A549 (cell line): ENCODE data around the gene RUNX3. TPM values are rescaled to one million over a fixed set of nuclear protein-coding genes. Genes with fewer than 3 reads are reported as not detected.

Experiments used
- ATAC-seq, 2 experiments: fragments of 200-7000 bp in 1 of 2; fragments of >200 bp in 1 of 2; cut with Nextera tagmentation in 1 of 2; cut with Tn5 transposase in 1 of 2; 3 replicates each; pipeline versions ENCODE4 v1.8.0 to v1.9.1; 2018 to 2020; ENCODE audit warnings: mild to moderate bottlenecking in 1 of 2, moderate library complexity in 1 of 2
- CTCF ChIA-PET: fragments of 300-600 bp; sonication (Branson Sonifier 250); formaldehyde crosslinking; extraction: SDS; loops from one replicate; lab custom pipeline; 2021; ENCODE audit warnings: antibody characterized with exemption, inconsistent platforms; lab: Yijun Ruan, JAX
- POLR2A ChIA-PET: fragments of 350-600 bp; formaldehyde crosslinking; extraction: SDS; loops from one replicate; lab custom pipeline; 2021; ENCODE audit warnings: antibody characterized with exemption, inconsistent platforms; lab: Yijun Ruan, JAX
- DNase-seq, 2 experiments: peaks; one replicate each; pipeline versions ENCODE4 v3.0.0 to v3.0.0-alpha.2; 2011 to 2016; ENCODE audit warnings: low read depth in 1 of 2, low spot score in 1 of 2
- FAIRE-seq: peaks from 2 replicates; lab custom pipeline; 2011; peaks lifted over from hg19 to GRCh38; lab: Jason Lieb, UNC
- H3K27ac ChIP-seq, 2 experiments: fragments of >200 bp; sonication (Bioruptor Twin); formaldehyde crosslinking; 3 replicates each; pipeline ENCODE4 v1.5.1; 2016 to 2017
- H3K4me1 ChIP-seq: fragments of >200 bp; sonication (Bioruptor Twin); formaldehyde crosslinking; 3 replicates; pipeline ENCODE4 v1.6.1; 2016
- H3K4me2 ChIP-seq: fragments of >200 bp; sonication (Bioruptor Twin); formaldehyde crosslinking; 3 replicates; pipeline ENCODE4 v1.6.1; 2016
- H3K4me3 ChIP-seq: fragments of >200 bp; sonication (Bioruptor Twin); formaldehyde crosslinking; 3 replicates; pipeline ENCODE4 v1.5.1; 2016
- H3K9me3 ChIP-seq: fragments of >200 bp; sonication (Bioruptor Twin); formaldehyde crosslinking; 3 replicates; pipeline ENCODE4 v1.6.1; 2016
- CEBPB ChIP-seq, 2 experiments: fragments of >200 bp in 1 of 2; sonication (Bioruptor Twin) in 1 of 2; formaldehyde crosslinking in 1 of 2; IDR thresholded peaks; 2 replicates each; pipeline ENCODE4 v1.6.1; 2012 to 2016
- CHD4 ChIP-seq: fragments of 200-600 bp; sonication (generic); IDR thresholded peaks from 2 replicates; pipeline ENCODE4 v1.6.1; 2016; ENCODE audit warnings: antibody characterized with exemption, mild to moderate bottlenecking, borderline replicate concordance
- ESRRA ChIP-seq: fragments of 150-350 bp; IDR thresholded peaks from 2 replicates; pipeline ENCODE4 v1.6.1; 2014; ENCODE audit warnings: mild to moderate bottlenecking, low read length, borderline replicate concordance
- FOSB ChIP-seq: fragments of 250-450 bp; sonication (Bioruptor Pico); IDR thresholded peaks from 2 replicates; pipeline ENCODE4 v1.5.0; 2020; ENCODE audit warnings: mild to moderate bottlenecking, moderate library complexity
- FOSL2 ChIP-seq, 2 experiments: fragments of 450-650 bp in 1 of 2; fragments of >200 bp in 1 of 2; sonication (Bioruptor Twin) in 1 of 2; formaldehyde crosslinking; IDR thresholded peaks; 2 replicates each; pipeline versions ENCODE4 v1.5.0 to v1.6.1; 2016 to 2020; ENCODE audit warnings: mild to moderate bottlenecking in 1 of 2, moderate library complexity in 1 of 2
- FOXS1 ChIP-seq: fragments of 250-450 bp; sonication (Bioruptor Pico); IDR thresholded peaks from 2 replicates; pipeline ENCODE4 v1.5.0; 2020; ENCODE audit warnings: mild to moderate bottlenecking, moderate library complexity
- HDAC2 ChIP-seq: fragments of 200-600 bp; sonication (generic); IDR thresholded peaks from 2 replicates; pipeline ENCODE4 v1.6.1; 2016
- HOXA7 ChIP-seq: fragments of 250-450 bp; sonication (Bioruptor Pico); IDR thresholded peaks from 2 replicates; pipeline ENCODE4 v1.5.0; 2020; ENCODE audit warnings: mild to moderate bottlenecking, moderate library complexity
- JUNB ChIP-seq: fragments of >200 bp; sonication (Bioruptor Twin); formaldehyde crosslinking; IDR thresholded peaks from 2 replicates; pipeline ENCODE4 v1.6.1; 2016
- NFE2L2 ChIP-seq: fragments of 150-350 bp; conservative IDR thresholded peaks from 2 replicates; pipeline ENCODE4 v1.6.1; 2014; ENCODE audit warnings: low read length
- NPAS2 ChIP-seq: fragments of 250-450 bp; sonication (Bioruptor Pico); IDR thresholded peaks from 2 replicates; pipeline ENCODE4 v1.8.0; 2022; ENCODE audit warnings: mild to moderate bottlenecking, moderate library complexity, borderline replicate concordance
- POLR2A ChIP-seq: IDR thresholded peaks from 2 replicates; pipeline ENCODE4 v1.6.1; 2012; ENCODE audit warnings: mild to moderate bottlenecking, low read length
- POLR2AphosphoS2 ChIP-seq: conservative IDR thresholded peaks from 2 replicates; pipeline ENCODE4 v1.6.1; 2012; ENCODE audit warnings: low read length, improper control_type of control experiment, inconsistent platforms
- RAD21 ChIP-seq, 2 experiments: fragments of >200 bp in 1 of 2; sonication (Bioruptor Twin) in 1 of 2; formaldehyde crosslinking in 1 of 2; IDR thresholded peaks in 1 of 2; conservative IDR thresholded peaks in 1 of 2; 2 replicates in 1 of 2; 3 replicates in 1 of 2; pipeline ENCODE4 v1.6.1; 2012 to 2018; ENCODE audit warnings: inconsistent platforms in 1 of 2
- RFX5 ChIP-seq: fragments of 450-650 bp; IDR thresholded peaks from 2 replicates; pipeline ENCODE4 v1.7.1; 2014; ENCODE audit warnings: antibody characterized with exemption, mild to moderate bottlenecking, moderate library complexity
- RNF2 ChIP-seq: fragments of 200-600 bp; sonication (generic); IDR thresholded peaks from 2 replicates; pipeline ENCODE4 v1.6.1; 2016; ENCODE audit warnings: low read depth, mild to moderate bottlenecking, antibody characterized with exemption, moderate library complexity, borderline replicate concordance
- TP53 ChIP-seq: fragments of 250-450 bp; sonication (Bioruptor Pico); IDR thresholded peaks from 2 replicates; pipeline ENCODE4 v1.5.0; 2021; ENCODE audit warnings: mild to moderate bottlenecking, moderate library complexity
- ZC3H11A ChIP-seq: fragments of 450-650 bp; IDR thresholded peaks from 2 replicates; pipeline ENCODE4 v1.6.1; 2014; ENCODE audit warnings: antibody characterized with exemption, mild to moderate bottlenecking
- ZNF302 ChIP-seq: fragments of 250-450 bp; sonication (Bioruptor Pico); IDR thresholded peaks from 2 replicates; pipeline ENCODE4 v1.9.0; 2021; ENCODE audit warnings: inconsistent platforms, mild to moderate bottlenecking, moderate library complexity
- ZSCAN20 ChIP-seq: fragments of 250-450 bp; sonication (Bioruptor Pico); IDR thresholded peaks from 2 replicates; pipeline ENCODE4 v1.8.0; 2022; ENCODE audit warnings: mild to moderate bottlenecking, moderate library complexity
- WGBS: methylation state at CpG from one replicate; pipeline ENCODE4 v1.1.6; 2017; ENCODE audit errors: missing lambda C conversion rate; 5-methylcytosine and 5-hydroxymethylcytosine counted together
- polyA plus RNA-seq, 4 experiments: library from polyadenylated mRNA; depleted of rRNA in 3 of 4; stranded (reverse); fragments of >200 nt; fragmentation: RNase III in 1 of 4; extraction: RNeasy Plus Mini Kit Qiagen cat#74134 plus additional on column Dnase treatment in 1 of 4; gene quantifications; 2 replicates in 3 of 4; 3 replicates in 1 of 4; pipeline ENCODE4 v1.2.3, GENCODE V29; 2011 to 2017
- TF ChIP-seq, protein P1 (sequence below): fragments of >200 bp; sonication (Bioruptor Twin); formaldehyde crosslinking; IDR thresholded peaks from 2 replicates; pipeline ENCODE4 v1.6.1; 2016
- TF ChIP-seq, protein P2 (sequence below): fragments of >200 bp; sonication (Bioruptor Twin); formaldehyde crosslinking; IDR thresholded peaks from 3 replicates; pipeline ENCODE4 v1.6.1; 2016
- TF ChIP-seq, protein P3 (sequence below): IDR thresholded peaks from 2 replicates; pipeline ENCODE4 v1.6.1; 2012

RUNX3 gene
- polyA plus RNA-seq, 2 of the 4 experiments (the other 2 are of a cell fraction) = 1.4 to 4.0 TPM

DNA sequence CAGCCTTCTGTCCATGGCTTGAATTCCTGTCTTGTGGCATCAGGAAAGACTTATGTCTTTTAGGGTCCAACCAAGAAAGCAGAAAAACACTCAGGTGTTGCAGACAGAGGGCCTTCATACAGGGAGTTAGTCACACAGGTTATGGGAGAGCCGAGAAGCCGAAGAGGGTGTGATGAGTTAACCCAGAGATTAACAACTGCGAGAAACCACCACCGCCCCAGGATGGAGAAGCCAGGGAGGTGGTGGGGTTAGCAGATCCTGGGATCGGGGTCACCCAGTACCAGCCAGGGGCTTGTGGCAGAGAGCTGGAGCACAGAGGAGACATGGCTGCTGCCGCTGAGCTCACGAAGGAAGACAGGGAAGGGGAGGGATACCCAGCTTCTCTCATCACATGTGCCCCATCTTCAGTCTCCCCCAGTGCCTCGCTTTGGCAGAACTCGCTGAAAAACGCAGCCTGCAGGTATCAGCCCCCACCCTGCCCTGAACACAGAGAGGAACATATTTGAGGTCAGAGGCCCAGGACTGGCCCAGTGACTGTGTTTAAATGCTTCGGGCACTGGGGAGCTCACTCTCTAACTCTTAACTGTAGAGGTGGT lies 58.7 kb downstream of the RUNX3 start:
- 95% methylated on average over 8 of the region's 11 CpGs for WGBS
- H3K4me2 ChIP-seq = no peak overlapping the region
- DNase-seq = no peak
- CTCF ChIA-PET = interaction anchor here (1.2 kb wide), 1 partner anchor 9 kb away, joined by 5 read pairs; no protein-coding TSS in a partner anchor
- TF ChIP-seq JUNB = no peak
- no peak for TF ChIP-seq RAD21 (conservative IDR thresholded peaks at IDR 0.05 in 1 of 2, IDR thresholded peaks at IDR 0.05 in 1 of 2)
- TF ChIP-seq POLR2A = no peak
- TF ChIP-seq, protein P1, sequence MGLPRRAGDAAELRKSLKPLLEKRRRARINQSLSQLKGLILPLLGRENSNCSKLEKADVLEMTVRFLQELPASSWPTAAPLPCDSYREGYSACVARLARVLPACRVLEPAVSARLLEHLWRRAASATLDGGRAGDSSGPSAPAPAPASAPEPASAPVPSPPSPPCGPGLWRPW = no peak
- TF ChIP-seq ZSCAN20 = no peak
- no peak for TF ChIP-seq POLR2AphosphoS2
- TF ChIP-seq ZNF302 (CRISPR knock-in tag) = no peak
- no peak for TF ChIP-seq ESRRA
- no peak for TF ChIP-seq NPAS2 (CRISPR knock-in tag)
- no peak for TF ChIP-seq NFE2L2
- TF ChIP-seq TP53 (CRISPR knock-in tag) = no peak
- TF ChIP-seq FOSL2 (IDR thresholded peaks at IDR 0.05) = no peak
- no peak for TF ChIP-seq FOSL2 (CRISPR knock-in tag; IDR thresholded peaks at IDR 0.05)
- TF ChIP-seq, all 56 proteins: peak for 0
- no peaks in the 10 kb centered on the region for H3K4me1 ChIP-seq
- POLR2A ChIA-PET = no interaction called here
- no peaks in the 10 kb centered on the region for H3K9me3 ChIP-seq
- H3K4me3 ChIP-seq = no peak overlapping the region
- ATAC-seq = no peak
- H3K27ac ChIP-seq = no peak overlapping the region
- no peak for FAIRE-seq

DNA sequence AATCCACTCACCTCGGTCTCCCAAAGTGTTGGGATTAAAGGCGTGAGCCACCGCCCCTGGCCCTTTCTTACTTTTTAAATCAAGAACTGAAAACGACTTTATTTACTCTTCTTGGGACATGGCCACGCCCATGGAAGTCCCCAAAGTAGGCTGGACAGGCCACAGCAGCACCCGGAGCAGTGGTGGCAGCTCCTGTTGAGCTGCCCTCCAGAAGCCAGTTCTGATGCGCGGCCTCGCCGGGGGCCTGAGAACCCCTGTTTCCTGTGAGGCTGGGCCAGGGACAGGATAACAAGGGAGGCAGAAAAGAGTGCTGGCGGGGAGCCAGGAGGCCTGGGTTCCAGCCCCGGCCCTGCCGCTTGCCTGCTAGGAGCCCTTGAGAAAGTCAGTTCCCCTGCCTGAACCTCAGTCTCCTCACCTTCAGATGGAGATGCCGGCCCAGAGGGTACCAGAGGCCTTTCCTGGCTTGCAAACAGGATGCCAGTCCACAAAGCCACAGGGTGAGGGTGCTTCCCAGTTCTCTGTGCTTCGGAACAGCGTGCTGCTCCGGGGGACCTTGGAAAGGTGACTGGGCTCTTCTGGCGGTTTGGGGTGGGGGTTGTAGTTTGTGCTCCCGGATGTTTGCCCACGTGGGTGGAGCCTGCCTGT lies 59.4 kb downstream of the RUNX3 start:
- Histone ChIP-seq H3K4me3 (no peak overlapping the region), H3K4me1 (no peaks in the 10 kb centered on the region), H3K9me3 (no peaks in the 10 kb centered on the region), H3K27ac (no peak overlapping the region), H3K4me2 (no peak overlapping the region)
- ATAC-seq = no peak
- ChIA-PET POLR2A (no interaction called here), CTCF (interaction anchor here (1.2 kb wide), 1 partner anchor 9 kb away, joined by 5 read pairs; no protein-coding TSS in a partner anchor)
- 68% methylated on average over 13 of the region's 20 CpGs for WGBS
- DNase-seq = no peak
- no peak for FAIRE-seq
- TF ChIP-seq HOXA7 (CRISPR knock-in tag) = no peak
- TF ChIP-seq, all 56 proteins: peak for 0

DNA sequence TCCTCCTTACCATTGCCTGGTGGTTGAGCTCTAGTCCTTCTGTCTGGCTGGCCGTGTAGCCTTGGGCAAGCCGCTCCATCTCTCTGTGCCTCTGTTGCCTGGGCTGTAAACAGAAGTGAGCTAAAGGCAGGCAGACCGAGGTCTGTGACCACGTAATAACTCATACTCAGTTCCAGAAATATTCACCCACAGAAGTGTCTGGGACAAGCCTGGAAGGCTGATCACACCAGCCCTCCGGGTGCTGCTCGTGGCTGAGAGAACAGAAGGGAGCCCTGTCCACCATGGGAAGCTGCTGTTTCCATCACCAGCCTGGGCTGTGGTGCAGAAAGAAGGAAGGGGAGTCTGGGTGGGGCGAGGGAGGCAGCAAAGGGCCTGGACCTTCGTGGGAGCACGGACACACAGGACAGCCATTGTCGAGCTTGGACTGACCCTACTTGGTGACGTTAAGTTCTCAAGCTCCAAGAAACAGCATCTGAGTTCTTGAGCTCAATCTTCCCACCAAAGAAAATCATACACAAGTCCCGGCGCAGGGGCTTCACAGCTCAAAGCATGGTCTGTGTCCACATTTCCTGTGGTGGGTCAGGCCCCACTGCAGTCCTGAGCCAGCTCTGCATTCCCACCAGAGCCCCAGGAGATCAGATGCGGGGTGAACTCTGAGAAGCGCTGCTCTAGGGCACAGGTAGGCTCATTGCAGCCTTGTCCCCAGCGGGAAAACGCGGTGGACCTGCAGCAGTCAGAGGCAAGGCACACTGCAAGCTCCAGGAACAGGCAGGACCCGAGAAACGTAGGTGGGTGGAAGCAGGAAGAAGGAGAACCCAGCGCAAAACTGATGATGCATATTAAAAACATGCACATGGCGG lies 61.8 kb downstream of the RUNX3 start:
- TF ChIP-seq RFX5 (no peak), HDAC2 (no peak), ZSCAN20 (no peak), NFE2L2 (no peak), CHD4 (no peak), FOSB (CRISPR knock-in tag) (no peak), ESRRA (no peak), RNF2 (no peak), RAD21 (conservative IDR thresholded peaks at IDR 0.05 in 1 of 2, IDR thresholded peaks at IDR 0.05 in 1 of 2) (no peak), ZC3H11A (no peak), HOXA7 (CRISPR knock-in tag) (no peak), CEBPB (IDR thresholded peaks at IDR 0.05) (no peak), POLR2A (no peak), FOXS1 (CRISPR knock-in tag) (no peak)
- TF ChIP-seq, protein P2, sequence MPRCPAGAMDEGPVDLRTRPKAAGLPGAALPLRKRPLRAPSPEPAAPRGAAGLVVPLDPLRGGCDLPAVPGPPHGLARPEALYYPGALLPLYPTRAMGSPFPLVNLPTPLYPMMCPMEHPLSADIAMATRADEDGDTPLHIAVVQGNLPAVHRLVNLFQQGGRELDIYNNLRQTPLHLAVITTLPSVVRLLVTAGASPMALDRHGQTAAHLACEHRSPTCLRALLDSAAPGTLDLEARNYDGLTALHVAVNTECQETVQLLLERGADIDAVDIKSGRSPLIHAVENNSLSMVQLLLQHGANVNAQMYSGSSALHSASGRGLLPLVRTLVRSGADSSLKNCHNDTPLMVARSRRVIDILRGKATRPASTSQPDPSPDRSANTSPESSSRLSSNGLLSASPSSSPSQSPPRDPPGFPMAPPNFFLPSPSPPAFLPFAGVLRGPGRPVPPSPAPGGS = no peak
- TF ChIP-seq, protein P3, sequence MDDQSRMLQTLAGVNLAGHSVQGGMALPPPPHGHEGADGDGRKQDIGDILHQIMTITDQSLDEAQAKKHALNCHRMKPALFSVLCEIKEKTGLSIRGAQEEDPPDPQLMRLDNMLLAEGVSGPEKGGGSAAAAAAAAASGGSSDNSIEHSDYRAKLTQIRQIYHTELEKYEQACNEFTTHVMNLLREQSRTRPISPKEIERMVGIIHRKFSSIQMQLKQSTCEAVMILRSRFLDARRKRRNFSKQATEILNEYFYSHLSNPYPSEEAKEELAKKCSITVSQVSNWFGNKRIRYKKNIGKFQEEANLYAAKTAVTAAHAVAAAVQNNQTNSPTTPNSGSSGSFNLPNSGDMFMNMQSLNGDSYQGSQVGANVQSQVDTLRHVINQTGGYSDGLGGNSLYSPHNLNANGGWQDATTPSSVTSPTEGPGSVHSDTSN = no peak
- TF ChIP-seq, all 56 proteins: peak for 0
- FAIRE-seq = no peak
- no peak overlapping the region for H3K4me2 ChIP-seq
- H3K4me3 ChIP-seq = no peak overlapping the region
- 59% methylated on average over 15 of the region's 22 CpGs for WGBS
- H3K27ac ChIP-seq = no peak overlapping the region
- no peak for ATAC-seq
- CTCF ChIA-PET = interaction anchor here (0.6 to 1.7 kb wide), 3 partner anchors 21 to 64 kb away, joined by 3 to 7 read pairs (median 4); no protein-coding TSS in a partner anchor
- DNase-seq = no peak
- H3K9me3 ChIP-seq = no peaks in the 10 kb centered on the region
- POLR2A ChIA-PET = no interaction called here
- no peaks in the 10 kb centered on the region for H3K4me1 ChIP-seq
